Stimulated activated CD8-positive, alpha-beta memory T cell treated with anti-CD3 and anti-CD28 coated beads, Interleukin-12 subunit alpha, Interleukin-12 subunit beta, amount 100 ng/mL, for 4 hours (primary cell): ENCODE results near the gene URB1.

Experiments used
- DNase-seq: peaks from one replicate; pipeline ENCODE4 v3.0.0-alpha.2; 2020; ENCODE audit warnings: low read depth

The URB1 gene

GRCh38 chr21:32340863-32341848, 51.7 kb downstream of the URB1 start:
- DNase-seq = no peak

GRCh38 chr21:32338209-32338921, 54.4 kb downstream of the URB1 start:
- no peak for DNase-seq

GRCh38 chr21:32337206-32337605, 55.6 kb downstream of the URB1 start:
- no peak for DNase-seq

- DNase-seq = no peak
These were observed 56.1 kb downstream of the URB1 start for GRCh38 chr21:32336711-32337110.

- no peak for DNase-seq
These were observed 56.9 kb downstream of the URB1 start for GRCh38 chr21:32335601-32336575.

- no peak for DNase-seq
These were observed 57.8 kb downstream of the URB1 start for GRCh38 chr21:32334980-32335531.

GRCh38 chr21:32333953-32334673, 58.7 kb downstream of the URB1 start:
- DNase-seq = no peak

GRCh38 chr21:32332463-32332951, 60.3 kb downstream of the URB1 start:
- DNase-seq = no peak

- DNase-seq = no peak
These were observed 61.1 kb downstream of the URB1 start for GRCh38 chr21:32331444-32332305.

- no peak for DNase-seq
These were observed 62.0 kb downstream of the URB1 start for GRCh38 chr21:32330784-32331311.

GRCh38 chr21:32329776-32330175, 63.0 kb downstream of the URB1 start:
- DNase-seq = no peak

GRCh38 chr21:32329331-32329730, 63.5 kb downstream of the URB1 start:
- no peak for DNase-seq

GRCh38 chr21:32328595-32328994, 64.2 kb downstream of the URB1 start:
- DNase-seq = no peak

- DNase-seq = no peak
These were observed 67.1 kb downstream of the URB1 start for GRCh38 chr21:32325706-32326105.

- DNase-seq = no peak
These were observed 70.1 kb downstream of the URB1 start for GRCh38 chr21:32322676-32323075.

- no peak for DNase-seq
These were observed 70.7 kb downstream of the URB1 start for GRCh38 chr21:32322103-32322502.

GRCh38 chr21:32321480-32321879, 71.3 kb downstream of the URB1 start:
- DNase-seq = no peak

GRCh38 chr21:32320726-32321125, 72.1 kb downstream of the URB1 start:
- DNase-seq = no peak

GRCh38 chr21:32320059-32320458, 72.8 kb downstream of the URB1 start:
- DNase-seq = no peak

- no peak for DNase-seq
These were observed 73.8 kb downstream of the URB1 start for GRCh38 chr21:32319012-32319411.
